Neural cell (in vitro differentiated cells): ENCODE measurements around the gene ETFA.

Experiments
- TAF1 ChIP-seq: IDR thresholded peaks from 2 replicates; pipeline ENCODE4 v1.6.1; 2012; ENCODE audit warnings: low read depth
- TF ChIP-seq, protein P1 (sequence below): fragments of 450-650 bp; IDR thresholded peaks from 2 replicates; pipeline ENCODE4 v1.5.1; 2014; ENCODE audit warnings: antibody characterized with exemption, mild to moderate bottlenecking, moderate library complexity; ENCODE audit not compliant: poor library complexity, severe bottlenecking

DNA sequence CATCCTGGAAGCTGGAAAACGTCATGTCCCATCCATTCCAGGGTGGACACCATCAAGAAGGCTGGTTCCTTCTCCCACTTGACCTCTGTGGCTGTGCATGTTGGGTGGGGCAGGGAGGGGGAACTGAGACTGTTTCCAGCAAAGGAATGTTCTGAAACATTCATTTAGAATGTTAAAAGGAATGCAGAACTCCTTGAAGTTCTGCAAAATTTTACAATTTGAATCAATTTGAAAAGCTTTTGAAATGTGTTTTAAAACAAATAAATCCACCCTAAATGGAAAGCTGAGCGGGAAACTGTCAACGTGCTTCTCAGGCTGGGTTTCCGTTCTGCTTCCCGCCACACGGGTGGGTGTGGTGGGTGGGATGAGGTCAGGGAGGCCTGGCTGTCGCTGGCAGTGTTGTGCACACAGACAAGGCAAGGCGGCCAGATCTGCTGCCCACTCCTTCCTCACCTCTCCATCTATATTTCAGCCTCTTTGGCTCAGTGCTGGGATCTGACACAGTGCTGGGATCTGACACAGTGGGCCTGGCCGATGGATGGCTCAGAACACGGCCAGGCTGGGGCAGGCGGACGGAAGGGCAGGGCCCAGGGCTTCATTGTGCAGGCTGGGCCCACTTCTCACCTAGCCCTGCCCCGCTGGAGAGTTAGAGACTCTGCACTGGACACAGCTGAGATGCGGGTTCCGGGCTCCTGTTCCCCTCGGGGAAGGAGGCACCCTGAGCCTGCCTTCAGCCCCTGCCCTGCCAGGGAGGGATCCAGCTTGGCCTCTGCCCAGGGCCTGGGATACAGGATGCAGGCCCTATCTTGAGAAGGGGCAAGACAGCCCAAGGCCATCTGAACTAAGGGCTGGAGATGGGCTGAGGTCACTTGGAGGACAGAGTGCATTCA lies 141.1 kb downstream of the ETFA start:
- TF ChIP-seq, protein P1, sequence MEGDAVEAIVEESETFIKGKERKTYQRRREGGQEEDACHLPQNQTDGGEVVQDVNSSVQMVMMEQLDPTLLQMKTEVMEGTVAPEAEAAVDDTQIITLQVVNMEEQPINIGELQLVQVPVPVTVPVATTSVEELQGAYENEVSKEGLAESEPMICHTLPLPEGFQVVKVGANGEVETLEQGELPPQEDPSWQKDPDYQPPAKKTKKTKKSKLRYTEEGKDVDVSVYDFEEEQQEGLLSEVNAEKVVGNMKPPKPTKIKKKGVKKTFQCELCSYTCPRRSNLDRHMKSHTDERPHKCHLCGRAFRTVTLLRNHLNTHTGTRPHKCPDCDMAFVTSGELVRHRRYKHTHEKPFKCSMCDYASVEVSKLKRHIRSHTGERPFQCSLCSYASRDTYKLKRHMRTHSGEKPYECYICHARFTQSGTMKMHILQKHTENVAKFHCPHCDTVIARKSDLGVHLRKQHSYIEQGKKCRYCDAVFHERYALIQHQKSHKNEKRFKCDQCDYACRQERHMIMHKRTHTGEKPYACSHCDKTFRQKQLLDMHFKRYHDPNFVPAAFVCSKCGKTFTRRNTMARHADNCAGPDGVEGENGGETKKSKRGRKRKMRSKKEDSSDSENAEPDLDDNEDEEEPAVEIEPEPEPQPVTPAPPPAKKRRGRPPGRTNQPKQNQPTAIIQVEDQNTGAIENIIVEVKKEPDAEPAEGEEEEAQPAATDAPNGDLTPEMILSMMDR: no peak
- no peak for TF ChIP-seq TAF1
